Jurkat, Clone E6-1 (cell line): ENCODE measurements around the gene CCDC28A.

Source experiments
- DNase-seq: peaks from one replicate; pipeline ENCODE4 v3.0.0-alpha.2; 2011; ENCODE audit warnings: low read depth, low spot score
- H3K4me3 ChIP-seq: 2 replicates; pipeline ENCODE4 v1.5.1; 2011; ENCODE audit warnings: mild to moderate bottlenecking, low read length, control low read depth, moderate library complexity

The CCDC28A gene

DNA sequence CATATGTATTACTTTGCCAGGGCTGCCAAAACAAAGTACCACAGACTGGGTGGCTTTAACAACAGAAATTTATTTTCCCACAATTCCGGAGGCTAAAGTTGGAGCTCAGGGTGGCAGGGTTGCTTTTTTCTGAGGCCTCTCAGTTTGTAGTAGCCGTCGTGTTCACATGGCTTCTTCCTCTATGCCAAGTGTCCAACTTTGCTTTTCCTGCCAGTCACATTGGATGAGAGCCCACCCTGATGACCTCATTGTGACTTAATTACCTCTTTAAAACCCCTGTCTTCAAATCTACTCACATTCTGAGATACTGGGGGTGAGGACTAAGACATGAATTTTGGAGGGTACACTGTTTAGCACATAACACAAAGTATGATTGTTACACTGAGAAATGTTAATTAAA, 12.4 kb downstream of the CCDC28A start:
- H3K4me3 ChIP-seq: no peak overlapping the region
- DNase-seq: no peak

DNA sequence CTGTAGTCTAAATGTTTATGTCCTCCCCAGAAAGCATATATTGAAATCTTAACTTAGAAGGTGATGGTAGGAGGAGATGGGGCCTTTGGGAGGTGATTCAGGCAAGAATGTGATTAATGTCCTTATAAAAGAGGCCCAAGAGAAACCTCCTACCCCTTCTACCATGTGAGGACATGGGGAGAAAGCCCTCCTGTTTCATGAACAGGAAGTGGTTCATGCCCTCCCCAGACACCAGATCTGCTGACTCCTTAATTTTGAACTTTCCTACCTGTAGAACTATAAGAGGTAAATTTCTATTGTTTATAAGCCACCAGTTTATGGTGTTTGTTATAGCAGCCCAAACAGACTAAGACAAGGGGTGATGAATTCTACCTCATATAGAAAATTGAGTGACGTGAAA, 13.6 kb downstream of the CCDC28A start:
- peak; percentile 26 for DNase-seq
- H3K4me3 ChIP-seq: no peak overlapping the region

DNA sequence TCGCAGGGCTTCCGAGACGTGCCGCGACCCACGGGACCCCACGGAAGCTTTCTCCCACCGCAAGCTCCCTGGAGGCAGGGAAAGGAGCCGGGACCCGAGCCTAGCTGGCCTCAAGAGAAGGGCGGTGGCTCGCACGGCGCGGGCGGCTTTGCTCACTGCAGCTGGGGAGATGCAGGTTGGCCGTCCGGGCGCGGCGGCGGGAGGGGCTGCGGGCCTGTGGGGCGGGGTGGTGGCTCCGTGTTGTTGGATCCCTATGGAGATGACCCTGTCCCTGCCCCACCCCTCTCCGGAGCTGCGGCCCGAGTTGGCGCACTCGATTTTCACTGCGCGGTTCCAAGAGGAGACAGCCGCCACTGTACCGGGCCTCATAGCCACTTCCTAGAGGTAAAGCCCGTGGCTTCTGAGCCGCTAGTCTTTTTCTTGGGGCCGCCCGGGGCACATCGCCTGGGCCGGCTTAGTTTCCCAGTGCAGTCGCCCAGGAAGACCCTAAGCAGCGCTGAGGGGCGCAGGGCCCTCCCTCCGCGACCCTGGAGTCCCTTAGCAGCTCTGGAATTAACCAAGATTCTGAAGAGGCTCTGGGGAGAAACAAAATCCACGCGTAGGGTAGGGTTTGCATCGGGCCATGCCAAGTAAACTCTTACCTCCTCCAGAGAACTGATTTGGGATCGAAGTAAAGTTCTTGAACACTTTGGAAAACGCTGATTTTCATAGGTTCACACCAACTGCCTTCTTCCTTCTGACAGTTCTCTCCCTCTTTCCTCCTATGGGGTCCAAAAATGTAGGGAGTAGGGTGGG, 22.4 kb downstream of the CCDC28A start, which contains the start of gene ECT2L:
ECT2L (plus strand) TSS at position 279 of the 795 bp plus-strand sequence. CDS start 17,188 bp downstream, outside the sequence.
- DNase-seq: no peak
- no peak within 1 kb of the TSS for H3K4me3 ChIP-seq

DNA sequence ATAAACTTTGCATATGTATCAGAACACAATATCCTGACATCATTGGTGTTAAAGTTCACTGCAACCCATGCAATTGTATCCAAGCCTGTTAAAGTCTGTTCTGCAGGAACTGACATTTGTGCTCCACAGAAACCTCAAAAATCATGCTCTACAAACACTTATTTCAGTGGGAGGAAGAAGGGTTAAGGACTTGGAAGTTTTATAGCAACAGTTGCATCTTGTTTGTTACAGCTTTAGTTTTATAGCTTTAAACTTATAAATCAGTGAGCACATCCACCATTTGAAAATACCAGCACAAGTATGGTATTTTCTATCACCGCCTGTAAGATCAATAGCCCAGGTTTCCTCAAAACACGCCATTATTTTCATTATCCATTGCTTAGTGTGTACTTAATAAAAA, 23.2 kb downstream of the CCDC28A start:
- no peak overlapping the region for H3K4me3 ChIP-seq

DNA sequence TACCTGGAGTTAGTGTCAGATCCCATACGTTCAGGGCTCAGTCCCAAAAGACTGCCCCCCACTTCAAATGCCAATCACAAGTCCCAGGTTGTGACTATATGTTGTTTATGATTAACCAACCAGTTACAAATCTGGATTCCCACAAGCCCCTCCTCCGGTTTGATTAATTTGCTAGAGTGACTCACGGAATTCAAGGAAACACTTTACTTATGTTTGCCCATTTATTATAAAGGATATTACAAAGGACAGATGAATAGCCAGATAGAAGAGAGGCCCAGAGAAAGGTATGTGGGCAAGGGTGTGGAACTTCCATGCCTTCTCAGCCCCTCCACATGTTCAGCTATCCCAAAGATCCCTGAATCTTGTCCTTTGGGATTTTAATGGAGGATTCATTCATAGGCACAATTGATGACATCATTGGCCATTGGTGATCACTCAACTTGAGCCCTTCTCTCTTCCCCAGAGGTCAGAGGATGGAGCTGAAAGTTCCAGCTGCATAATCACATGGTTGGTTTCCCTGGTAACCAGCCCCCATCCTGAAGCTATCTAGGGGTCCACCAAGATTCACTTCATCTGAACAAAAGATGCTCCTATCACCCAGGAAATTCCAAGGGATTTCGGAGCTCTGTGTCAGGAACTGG, 24.4 kb downstream of the CCDC28A start:
- no peak overlapping the region for H3K4me3 ChIP-seq
- no peak for DNase-seq

More for the DNA sequence above, 23.2 kb downstream of the CCDC28A start:
- DNase-seq: no peak

DNA sequence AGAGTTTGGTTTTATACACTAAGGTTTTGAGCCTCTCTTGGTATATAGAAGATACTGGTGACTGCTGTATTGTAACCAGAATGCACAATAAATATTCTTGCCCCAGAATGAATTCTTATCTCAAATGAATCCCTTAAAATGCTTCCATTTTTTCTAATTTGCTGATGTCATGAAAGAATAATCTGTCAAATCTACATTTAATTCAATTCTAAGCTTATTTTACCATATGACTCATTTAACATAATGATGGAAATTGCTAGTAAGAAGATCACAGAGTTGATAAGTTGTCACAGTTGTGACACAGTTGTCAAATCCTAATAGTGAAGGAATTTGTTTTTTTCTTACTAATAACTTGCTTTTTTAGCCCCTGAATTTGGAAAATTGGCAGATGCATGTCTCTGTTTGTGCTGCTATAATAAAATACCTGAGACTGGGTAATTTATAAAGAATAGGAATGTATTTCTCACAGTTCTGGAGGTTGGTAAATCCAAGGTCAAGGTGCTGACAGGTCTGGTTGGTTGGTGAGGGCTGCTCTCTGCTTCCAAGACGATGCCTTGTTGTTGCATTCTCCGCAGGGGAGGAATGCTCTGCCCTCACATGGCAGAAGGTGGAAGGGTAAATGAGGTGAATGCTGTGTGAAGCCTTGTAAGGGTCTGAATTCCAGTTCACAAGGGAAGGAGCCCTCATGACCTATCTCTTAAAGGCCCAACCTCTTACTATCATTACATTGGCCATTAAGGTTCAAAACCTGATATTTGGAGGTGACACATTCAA, 27.0 kb downstream of the CCDC28A start:
- H3K4me3 ChIP-seq: no peak overlapping the region
- no peak for DNase-seq

DNA sequence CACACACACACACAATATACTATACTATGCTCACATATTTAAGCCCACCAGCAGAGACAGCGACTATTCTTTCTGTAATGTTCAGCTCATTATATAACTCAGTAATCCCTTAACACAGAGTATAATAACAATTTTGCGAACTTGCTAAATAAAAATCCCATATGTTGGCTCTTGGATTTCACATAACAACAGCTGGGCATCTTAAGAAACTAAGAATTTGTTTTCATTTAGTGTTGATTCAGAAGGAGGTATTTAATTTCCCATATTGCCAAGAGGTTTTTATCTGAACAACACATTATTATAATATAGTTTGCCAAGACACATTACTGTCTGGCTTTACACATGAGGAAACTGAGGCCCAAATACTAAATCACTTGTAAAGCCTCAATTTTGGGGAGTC, 29.8 kb downstream of the CCDC28A start:
- DNase-seq: no peak
- H3K4me3 ChIP-seq: no peak overlapping the region

DNA sequence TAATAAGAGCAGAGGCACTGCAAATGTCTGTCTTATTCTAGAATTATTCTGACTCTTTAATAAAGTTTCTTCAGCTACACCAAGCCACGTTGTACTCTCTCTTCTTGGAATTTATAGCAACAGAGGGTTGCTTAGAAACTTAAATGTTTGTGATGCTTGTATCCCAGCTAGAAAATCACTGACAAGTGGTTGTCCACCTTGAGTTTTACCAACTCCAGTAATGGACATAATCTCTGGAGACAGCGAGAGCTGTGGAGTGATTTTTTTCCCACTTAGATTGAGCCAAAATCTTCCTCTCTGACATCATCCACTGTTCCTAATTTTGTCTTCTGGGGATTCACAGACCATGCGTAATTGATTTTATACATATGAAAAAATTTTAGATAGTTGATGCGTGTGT, 30.3 kb downstream of the CCDC28A start:
- no peak for DNase-seq
- H3K4me3 ChIP-seq: no peak overlapping the region

DNA sequence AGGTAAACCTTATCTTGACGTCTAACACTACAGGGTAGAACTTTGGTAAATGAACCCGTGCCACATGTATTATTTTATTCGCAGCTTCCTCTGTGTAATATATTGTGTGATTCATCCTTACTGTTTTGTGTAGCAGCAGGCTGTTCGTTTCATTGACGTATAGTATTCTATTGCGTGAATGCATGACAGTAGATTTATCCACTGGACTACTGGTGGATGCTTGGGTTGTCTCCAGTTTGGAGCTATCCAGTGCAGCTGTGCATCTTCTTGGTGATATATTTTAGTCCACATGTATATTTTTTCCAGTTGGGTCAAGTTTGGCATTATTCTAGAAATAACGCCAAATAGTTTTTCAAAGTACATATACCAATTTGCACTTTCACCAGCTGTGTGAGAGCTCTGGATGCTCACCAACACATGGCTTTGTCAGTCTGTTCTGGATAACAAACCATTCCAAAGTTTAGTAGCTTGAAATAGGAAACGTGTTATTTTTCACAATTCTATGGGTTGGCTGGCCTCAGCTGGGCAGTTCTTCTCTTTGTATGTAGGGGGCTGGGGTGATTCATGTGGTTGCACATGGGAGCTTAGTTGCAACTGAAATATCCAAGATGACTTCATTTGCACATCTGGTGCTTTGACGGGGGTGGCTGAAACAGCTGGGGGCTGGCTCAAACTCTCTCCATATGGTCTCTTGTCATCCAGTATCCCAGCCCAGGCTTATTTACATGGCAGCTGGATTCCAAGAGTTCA, 31.6 kb downstream of the CCDC28A start:
- no peak overlapping the region for H3K4me3 ChIP-seq
- no peak for DNase-seq

DNA sequence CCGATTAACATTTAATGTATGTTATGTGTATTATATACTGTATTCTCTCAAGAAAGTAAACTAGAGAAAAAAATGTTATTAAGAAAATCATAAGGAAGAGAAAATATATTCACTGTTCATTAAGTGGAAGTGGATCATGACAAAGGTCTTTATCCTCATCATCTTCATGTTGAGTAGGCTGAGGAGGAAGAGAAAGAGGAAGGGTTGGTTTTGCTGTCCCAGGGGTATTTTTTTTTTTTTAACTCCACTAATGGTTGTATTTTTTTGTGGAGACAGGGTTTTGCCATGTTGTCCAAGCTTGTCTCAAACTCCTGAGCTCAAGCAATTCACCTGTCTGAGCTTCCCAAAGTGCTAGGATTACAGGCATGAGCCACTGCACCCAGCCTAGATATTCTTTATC, 33.3 kb downstream of the CCDC28A start:
- no peak for DNase-seq
- H3K4me3 ChIP-seq: no peak overlapping the region

DNA sequence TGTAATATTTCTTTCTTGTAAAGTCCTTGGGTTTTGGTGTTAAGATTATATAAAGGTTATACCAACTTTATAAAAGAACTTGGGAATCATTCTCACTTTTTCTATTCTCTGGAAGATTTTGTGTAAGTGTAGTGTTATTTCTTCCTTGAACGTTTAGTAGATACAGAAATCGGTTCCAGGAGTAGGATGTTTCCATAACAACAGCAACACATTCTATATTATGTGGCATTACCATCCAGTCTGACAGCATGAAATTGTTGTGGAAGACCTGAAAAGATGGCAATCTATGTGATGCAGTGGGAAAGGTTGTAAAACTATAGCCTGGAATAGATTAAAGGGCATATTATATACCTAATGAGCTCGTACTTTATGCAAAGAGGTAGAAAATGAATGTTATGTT, 36.1 kb downstream of the CCDC28A start:
- no peak overlapping the region for H3K4me3 ChIP-seq
- no peak for DNase-seq

DNA sequence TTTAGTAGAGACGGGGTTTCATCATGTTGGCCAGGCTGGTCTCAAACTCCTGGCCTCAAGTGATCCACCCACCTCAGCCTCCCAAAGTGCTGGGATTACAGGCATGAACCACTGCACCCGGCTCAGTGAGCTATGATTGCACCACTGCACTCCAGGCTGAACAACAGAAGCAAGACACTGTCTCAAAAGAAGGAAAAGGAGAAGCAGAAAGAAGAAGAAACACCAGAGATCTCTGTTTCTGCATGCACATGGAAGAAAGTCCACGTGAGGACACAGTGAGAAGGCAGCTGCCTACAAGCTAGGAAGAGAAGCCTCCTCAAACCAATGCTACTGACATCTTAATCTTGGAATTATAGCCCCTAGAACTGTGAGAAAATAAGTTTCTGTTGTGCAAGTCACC, 38.3 kb downstream of the CCDC28A start:
- no peak overlapping the region for H3K4me3 ChIP-seq
- no peak for DNase-seq

DNA sequence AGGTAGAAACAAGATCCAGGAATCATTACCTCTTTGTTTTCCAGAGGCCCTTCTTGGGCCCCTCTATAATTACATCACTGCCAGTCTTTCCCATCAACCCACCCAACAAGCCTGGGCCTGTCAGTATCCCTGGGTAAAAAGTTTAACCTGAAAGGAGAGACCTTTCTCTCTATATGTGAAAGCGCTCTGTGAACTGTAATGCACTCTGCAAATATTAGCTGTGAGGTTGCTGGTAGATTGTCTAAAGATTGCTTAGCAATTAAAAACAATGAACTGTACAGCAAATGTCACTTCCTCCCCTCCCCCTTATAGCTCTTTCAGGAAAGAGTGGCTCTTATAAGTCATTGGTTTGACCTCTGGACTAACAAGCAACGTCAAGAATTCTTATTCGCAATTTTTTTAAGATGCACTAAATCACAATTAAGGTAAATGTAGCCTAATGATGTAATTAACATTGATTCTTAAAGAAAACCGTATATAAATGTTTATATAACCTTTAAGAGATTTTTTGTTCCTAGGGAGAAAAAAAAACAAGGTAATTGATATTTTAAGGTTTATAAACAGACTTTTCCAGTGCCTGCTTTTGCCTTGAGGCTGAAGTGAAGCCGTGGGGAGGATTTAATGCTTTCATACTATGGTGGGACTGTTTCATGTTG, 40.7 kb downstream of the CCDC28A start:
- H3K4me3 ChIP-seq: no peak overlapping the region
- DNase-seq: no peak

DNA sequence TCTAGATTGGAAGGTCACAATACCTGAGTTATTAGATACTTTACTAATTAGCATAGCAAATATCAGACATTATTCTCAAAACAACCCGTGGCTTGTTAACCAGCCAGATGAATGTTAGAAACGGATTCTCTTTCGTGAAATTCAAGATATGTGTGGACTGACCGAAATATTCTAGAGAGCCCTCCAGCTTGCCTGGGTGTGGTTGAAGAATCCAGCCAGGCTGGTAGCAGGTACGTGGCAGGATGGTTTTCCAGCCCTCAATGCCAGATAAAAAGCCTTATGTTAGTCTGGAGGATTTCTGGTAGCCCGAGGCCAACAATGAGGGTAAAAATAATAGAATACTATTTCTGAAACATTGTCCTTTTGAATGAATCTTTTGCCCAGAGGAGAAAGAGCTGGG, 41.7 kb downstream of the CCDC28A start:
- DNase-seq: no peak

DNA sequence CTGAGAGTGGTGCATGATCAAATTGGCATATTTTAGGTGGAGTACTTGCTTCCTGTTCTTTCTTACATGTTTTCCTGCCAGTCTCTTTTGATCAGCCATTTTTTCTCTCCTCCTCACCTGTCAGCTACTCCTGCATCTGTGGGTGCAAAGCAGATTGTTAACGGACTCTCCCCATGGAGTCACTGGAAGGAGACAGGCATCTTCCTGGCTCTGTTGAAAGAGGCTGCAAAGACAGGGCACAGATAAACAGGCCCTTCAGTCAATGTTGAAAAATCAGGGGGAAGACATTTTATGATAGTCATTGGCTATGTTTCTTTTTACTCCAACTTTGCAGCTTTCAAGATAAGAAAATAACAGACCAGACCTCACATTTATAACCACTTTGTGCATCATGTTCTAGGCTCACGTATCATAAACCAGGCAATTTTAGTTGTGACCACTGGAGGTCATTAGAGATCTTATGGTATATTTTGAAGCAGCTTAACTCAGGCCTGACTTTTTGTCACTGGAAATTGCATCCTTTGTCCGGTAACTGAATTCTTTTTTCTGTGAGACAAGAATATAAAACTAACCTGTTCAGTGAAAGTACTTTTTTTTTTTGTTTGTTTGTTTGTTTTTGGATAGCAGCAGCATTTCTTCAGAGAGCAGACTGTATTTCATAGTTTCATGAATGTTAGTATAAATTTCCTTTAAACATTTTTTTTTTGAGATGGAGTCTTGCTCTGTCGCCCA, 42.4 kb downstream of the CCDC28A start:
- DNase-seq: peak; percentile 48

More for the DNA sequence above, 41.7 kb downstream of the CCDC28A start:
- H3K4me3 ChIP-seq: no peak overlapping the region

DNA sequence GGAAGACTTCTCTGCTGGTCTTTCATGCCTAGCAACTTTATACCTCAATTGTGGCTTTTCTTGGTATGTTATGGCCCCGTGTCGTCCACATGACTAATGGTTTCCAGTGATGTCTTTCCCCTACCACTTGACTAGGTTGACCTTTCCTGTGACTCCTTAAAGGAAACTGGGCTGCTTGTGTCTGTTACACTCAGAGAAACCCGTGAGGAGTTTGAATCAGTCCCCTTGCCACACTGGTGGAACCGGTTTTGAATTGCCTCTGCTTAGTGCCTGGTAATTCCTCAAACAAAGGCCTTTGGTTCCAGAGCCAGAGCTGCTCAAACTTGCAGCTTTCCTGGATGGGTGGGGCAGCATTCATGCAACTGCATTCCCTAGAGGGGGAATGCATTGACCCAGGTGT, 44.2 kb downstream of the CCDC28A start:
- no peak for DNase-seq
- H3K4me3 ChIP-seq: no peak overlapping the region

More for the DNA sequence above, 42.4 kb downstream of the CCDC28A start:
- H3K4me3 ChIP-seq: no peak overlapping the region

DNA sequence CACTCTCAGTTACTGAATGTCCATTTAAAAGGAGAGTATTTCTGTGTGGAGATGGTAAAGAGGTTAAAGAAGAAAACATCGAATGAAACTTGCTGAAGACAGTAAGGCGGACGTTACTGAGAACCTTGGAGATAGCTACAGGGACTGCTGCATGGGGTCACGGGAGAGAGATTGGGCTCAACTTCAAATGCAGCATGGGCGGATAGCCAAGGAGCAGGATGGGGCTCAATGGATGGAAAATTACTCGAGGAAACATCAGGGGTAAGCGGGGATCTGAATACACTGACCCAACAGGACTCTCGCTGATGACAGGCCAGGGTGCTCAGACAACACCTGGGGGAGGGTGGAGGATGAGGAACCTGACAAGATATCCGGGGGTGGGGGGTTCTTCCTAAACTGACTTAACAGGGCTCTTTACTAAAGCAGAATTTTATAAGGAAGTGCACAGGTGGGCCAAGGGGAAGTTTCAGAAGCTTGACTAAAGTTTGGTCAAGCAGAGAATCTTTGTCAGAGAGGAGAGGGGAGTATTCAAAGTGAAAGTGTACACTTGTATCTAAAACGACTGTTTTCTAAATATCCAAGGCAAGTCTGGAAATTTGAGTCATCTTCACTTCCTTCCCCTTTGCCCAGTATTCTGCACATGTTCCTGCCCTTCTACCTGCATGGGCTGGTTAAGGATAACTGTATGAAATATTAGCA, 45.1 kb downstream of the CCDC28A start:
- no peak for DNase-seq
- no peak overlapping the region for H3K4me3 ChIP-seq

DNA sequence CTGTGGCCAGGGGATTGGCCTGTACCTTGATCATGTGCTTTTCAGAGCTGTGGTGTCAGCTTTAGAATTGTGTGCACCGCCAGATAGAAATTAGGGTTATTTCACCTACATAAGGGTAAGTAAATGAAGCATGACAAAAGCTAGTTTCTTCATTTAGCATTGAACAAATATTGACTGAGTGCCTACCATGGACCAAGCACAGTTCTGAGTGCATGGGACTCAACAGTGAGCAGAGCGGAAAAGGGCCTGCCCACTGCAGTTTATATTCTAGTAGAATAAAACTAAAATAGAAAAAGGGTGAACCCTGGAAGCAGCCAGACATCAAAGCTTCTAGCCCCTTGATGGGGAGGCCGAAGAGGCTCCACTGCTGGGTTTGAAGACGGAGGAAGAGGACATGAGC, 48.0 kb downstream of the CCDC28A start:
- no peak overlapping the region for H3K4me3 ChIP-seq
- DNase-seq: no peak
